Measurements from ENCODE around the gene SELENOV.
A peak's percentile ranks its signal among the peaks of the same experiment; 100 is the strongest.

Gene SELENOV

GRCh38 chr19:39524495-39524894 is 9.6 kb downstream of the SELENOV start:
- FAIRE-seq: no peak

GRCh38 chr19:39525205-39525604 is 10.3 kb downstream of the SELENOV start:
- no peak for FAIRE-seq

GRCh38 chr19:39531834-39532232 is 16.9 kb downstream of the SELENOV start:
- no peak for FAIRE-seq

GRCh38 chr19:39532233-39533002 is 17.5 kb downstream of the SELENOV start, which contains the start of gene EID2B:
Gene EID2B, minus strand, starts transcription at chr19:39532852. Its CDS starts 50 bp downstream, at chr19:39532802.
- FAIRE-seq: peak; percentile 89

GRCh38 chr19:39533003-39533512 is 18.1 kb downstream of the SELENOV start:
- no peak for FAIRE-seq

- no peak for FAIRE-seq
Observed at GRCh38 chr19:39533791-39534190, 18.9 kb downstream of the SELENOV start.

GRCh38 chr19:39539165-39539517 is 24.2 kb downstream of the SELENOV start:
- FAIRE-seq: no peak

GRCh38 chr19:39539518-39540332 is 24.8 kb downstream of the SELENOV start, which contains the start of gene EID2:
Gene EID2, minus strand, starts transcription at chr19:39540161. Its CDS starts 82 bp downstream, at chr19:39540079.
- FAIRE-seq: peak; percentile 94

GRCh38 chr19:39540333-39540673 is 25.4 kb downstream of the SELENOV start:
- FAIRE-seq: no peak

GRCh38 chr19:39542206-39542605 is 27.3 kb downstream of the SELENOV start:
- FAIRE-seq: no peak

- FAIRE-seq: no peak
Observed at GRCh38 chr19:39543477-39543857, 28.5 kb downstream of the SELENOV start.

GRCh38 chr19:39544226-39544903 is 29.4 kb downstream of the SELENOV start:
- no peak for FAIRE-seq

- no peak for FAIRE-seq
Observed at GRCh38 chr19:39544911-39545310, 30.0 kb downstream of the SELENOV start.

- no peak for FAIRE-seq
Observed at GRCh38 chr19:39546599-39546998, 31.7 kb downstream of the SELENOV start.

GRCh38 chr19:39550197-39550596 is 35.3 kb downstream of the SELENOV start:
- no peak for FAIRE-seq

GRCh38 chr19:39553082-39553652 is 38.2 kb downstream of the SELENOV start:
- no peak for FAIRE-seq

- FAIRE-seq: no peak
Observed at GRCh38 chr19:39554701-39555311, 39.9 kb downstream of the SELENOV start.

GRCh38 chr19:39555883-39556282 is 40.9 kb downstream of the SELENOV start:
- no peak for FAIRE-seq

- FAIRE-seq: no peak
Observed at GRCh38 chr19:39557811-39558623, 43.1 kb downstream of the SELENOV start.

- no peak for FAIRE-seq
Observed at GRCh38 chr19:39558624-39559117, 43.7 kb downstream of the SELENOV start.

- FAIRE-seq: no peak
Observed at GRCh38 chr19:39563408-39563807, 48.5 kb downstream of the SELENOV start.
